Erythroblast (primary cell): ENCODE measurements around the gene KAT14.
"Not testable (repeated sequence)": the region's sequence is repeated elsewhere in the genome, so short reads cannot be mapped to it uniquely, and the experiment has no call there.

Experiments used
- GATA1 ChIP-seq: IDR thresholded peaks from 2 replicates; pipeline ENCODE4 v1.6.1; 2011; ENCODE audit warnings: low read depth, mild to moderate bottlenecking, control low read depth, low read length, moderate library complexity
- POLR2A ChIP-seq: IDR thresholded peaks from 2 replicates; pipeline ENCODE4 v1.6.1; 2011; ENCODE audit warnings: mild to moderate bottlenecking, low read length

DNA sequence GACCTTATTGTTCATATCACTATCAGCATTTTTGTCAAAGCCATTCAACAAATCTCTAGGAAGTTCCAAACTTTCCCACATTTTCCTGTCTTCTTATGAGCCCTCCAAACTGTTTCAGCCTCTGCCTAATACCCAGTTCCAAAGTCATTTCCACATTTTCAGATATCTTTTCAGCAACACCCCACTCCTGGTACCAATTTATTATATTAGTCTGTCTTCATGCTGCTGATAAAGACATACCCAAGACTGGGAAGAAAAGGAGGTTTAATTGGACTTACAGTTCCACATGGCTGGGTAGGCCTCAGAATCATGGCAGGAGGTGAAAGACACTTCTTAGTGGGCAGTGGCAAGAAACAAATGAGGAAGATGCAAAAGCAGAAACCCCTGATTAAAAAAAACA is 42.7 kb downstream of the KAT14 start:
- not testable (repeated sequence) for TF ChIP-seq GATA1, POLR2A
